GM23338 (cell line): ENCODE measurements around the gene AGRP. TPM values are rescaled to one million over a fixed set of nuclear protein-coding genes. Genes with fewer than 3 reads are reported as not detected.

Experiments used
- ATAC-seq: fragments of 200-7000 bp; cut with Tn5 transposase; 3 replicates; pipeline ENCODE4 v1.9.1; 2020
- DNase-seq: peaks from one replicate; pipeline ENCODE4 v3.0.0-alpha.2; 2015; ENCODE audit warnings: low spot score
- H2AFZ ChIP-seq: fragments of 200-600 bp; sonication (generic); 2 replicates; pipeline ENCODE4 v1.8.0; 2016; ENCODE audit warnings: antibody characterized with exemption, mild to moderate bottlenecking, moderate library complexity
- H3F3A ChIP-seq: fragments of 200-600 bp; sonication (generic); replicated peaks from 2 replicates; pipeline ENCODE4 v1.8.0; 2017; ENCODE audit warnings: antibody characterized with exemption, mixed run types, low read depth
- H3K27ac ChIP-seq: fragments of 200-600 bp; sonication (generic); 2 replicates; pipeline ENCODE4 v1.6.1; 2016; ENCODE audit warnings: low read depth
- H3K27me3 ChIP-seq: fragments of 200-600 bp; sonication (generic); 2 replicates; pipeline ENCODE4 v1.8.0; 2016; ENCODE audit warnings: mild to moderate bottlenecking, mixed run types, moderate library complexity; ENCODE audit not compliant: insufficient read depth
- H3K36me3 ChIP-seq: fragments of 200-600 bp; sonication (generic); 2 replicates; pipeline ENCODE4 v1.8.0; 2016; ENCODE audit warnings: mild to moderate bottlenecking; ENCODE audit not compliant: insufficient read depth
- H3K4me1 ChIP-seq: fragments of 200-600 bp; sonication (generic); 2 replicates; pipeline ENCODE4 v1.8.0; 2016; ENCODE audit warnings: mild to moderate bottlenecking, moderate library complexity; ENCODE audit not compliant: insufficient read depth
- H3K4me2 ChIP-seq: fragments of 200-600 bp; sonication (generic); 2 replicates; pipeline ENCODE4 v1.7.1; 2017; ENCODE audit warnings: mixed run types
- H3K4me3 ChIP-seq: fragments of 200-600 bp; sonication (generic); 2 replicates; pipeline ENCODE4 v1.6.1; 2016; ENCODE audit warnings: mixed run types
- H3K79me2 ChIP-seq: fragments of 200-600 bp; sonication (generic); replicated peaks from 2 replicates; pipeline ENCODE4 v1.8.0; 2017; ENCODE audit warnings: mild to moderate bottlenecking; ENCODE audit not compliant: insufficient read depth
- H3K9me2 ChIP-seq: fragments of 200-600 bp; sonication (generic); 2 replicates; pipeline ENCODE4 v1.8.0; 2017; ENCODE audit not compliant: insufficient read depth
- H4K20me1 ChIP-seq: fragments of 200-600 bp; sonication (generic); replicated peaks from 2 replicates; pipeline ENCODE4 v1.8.0; 2017; ENCODE audit warnings: mild to moderate bottlenecking; ENCODE audit not compliant: insufficient read depth
- H3K27ac Mint-ChIP-seq: 2 replicates; pipeline ENCODE4 v1.8.0; 2020; ENCODE audit warnings: inconsistent platforms, mild to moderate bottlenecking, moderate library complexity, mixed read lengths
- H3K27me3 Mint-ChIP-seq: 3 replicates; pipeline ENCODE4 v1.8.0; 2022; ENCODE audit warnings: low read depth, mild to moderate bottlenecking, moderate library complexity, mixed read lengths, inconsistent platforms; ENCODE audit not compliant: insufficient read depth, poor library complexity
- H3K36me3 Mint-ChIP-seq: 3 replicates; pipeline ENCODE4 v1.8.0; 2021; ENCODE audit warnings: low read depth, mild to moderate bottlenecking, inconsistent platforms, moderate library complexity, mixed read lengths
- H3K4me1 Mint-ChIP-seq: 3 replicates; pipeline ENCODE4 v1.8.0; 2020; ENCODE audit warnings: mild to moderate bottlenecking, inconsistent platforms, mixed read lengths
- H3K4me3 Mint-ChIP-seq: 3 replicates; pipeline ENCODE4 v1.8.0; 2021; ENCODE audit warnings: moderate library complexity, mild to moderate bottlenecking, inconsistent platforms, mixed read lengths
- H3K9me3 Mint-ChIP-seq: 3 replicates; pipeline ENCODE4 v1.8.0; 2020; ENCODE audit warnings: moderate library complexity, mild to moderate bottlenecking, inconsistent platforms, mixed read lengths
- CREB1 ChIP-seq: fragments of 250-450 bp; sonication (Bioruptor Pico); IDR thresholded peaks from 2 replicates; pipeline ENCODE4 v1.5.0; 2020; ENCODE audit warnings: low read depth, mild to moderate bottlenecking, moderate library complexity
- EZH2 ChIP-seq: fragments of 200-600 bp; sonication (generic); IDR thresholded peaks from one replicate; pipeline ENCODE4 v1.8.0; 2017; ENCODE audit warnings: antibody characterized with exemption, mild to moderate bottlenecking, low read depth; ENCODE audit not compliant: unreplicated experiment
- POLR2AphosphoS5 ChIP-seq: IDR thresholded peaks from 2 replicates; pipeline ENCODE4 v1.6.1; 2016; ENCODE audit warnings: antibody characterized with exemption, low read depth
- polyA plus RNA-seq: library from polyadenylated mRNA; unstranded; fragments of >200 nt; fragmentation: Nextera tagmentation; extraction: Ambion mirVana; gene quantifications from 2 replicates; pipeline ENCODE4 v1.2.1, GENCODE V29; 2016
- total RNA-seq: library from RNA; depleted of rRNA; stranded (reverse); fragments of >200 nt; shearing (Covaris generic); gene quantifications from 2 replicates; pipeline ENCODE4 v1.2.3, GENCODE V29; 2014
- TF ChIP-seq, protein P1 (sequence below): fragments of 250-450 bp; sonication (Bioruptor Pico); IDR thresholded peaks from 2 replicates; pipeline ENCODE4 v1.5.0; 2020; ENCODE audit warnings: mild to moderate bottlenecking, moderate library complexity

Gene AGRP
- total and polyA plus RNA-seq, 2 experiments from 2014 or later, result not detected

DNA sequence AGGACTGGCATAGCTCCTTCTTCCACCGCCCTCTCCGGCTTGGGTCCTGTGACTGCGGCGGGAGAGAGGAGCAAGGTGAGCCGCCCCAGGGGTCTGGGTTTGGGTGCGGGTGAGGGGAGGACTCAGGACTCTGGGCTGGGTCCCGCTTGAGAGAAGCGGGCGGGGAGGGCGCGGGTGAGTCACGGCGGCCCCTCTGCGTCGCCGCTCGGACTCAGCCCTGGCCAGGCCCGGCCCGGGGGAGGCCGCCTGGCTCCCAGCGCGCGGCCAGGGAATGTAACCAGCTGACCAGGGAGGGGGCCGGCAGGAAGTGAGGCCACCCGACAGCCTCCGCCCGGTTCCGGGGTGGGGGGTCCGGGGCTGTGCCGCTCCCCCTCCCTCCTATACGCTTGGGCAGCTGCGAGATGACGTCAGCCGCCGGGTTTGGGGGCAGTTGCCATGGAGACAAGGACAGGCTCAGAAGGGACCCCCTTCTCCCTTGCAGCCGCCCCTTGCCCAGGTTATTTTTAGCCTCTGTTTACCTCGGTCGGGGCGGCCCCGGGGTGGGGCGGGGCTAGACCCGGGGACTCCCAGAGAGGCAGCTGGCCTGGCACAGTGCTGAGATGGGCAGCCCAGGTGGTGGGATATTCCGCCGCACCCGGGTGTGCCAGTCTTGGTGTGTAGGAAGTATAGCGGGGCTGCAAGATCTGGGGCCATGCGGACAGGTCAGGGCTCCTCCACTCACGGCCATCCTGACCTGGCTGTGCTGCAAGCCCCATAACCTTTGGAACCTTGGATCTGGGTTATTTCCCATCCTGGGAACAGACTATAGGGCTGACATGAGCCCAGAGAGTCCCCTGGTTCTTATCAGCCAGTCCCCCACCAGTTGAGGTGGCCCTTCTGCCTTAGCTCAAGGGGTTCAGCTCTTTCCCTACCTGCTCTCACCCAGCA is 46.9 kb upstream of the AGRP start:
- peaks cover 4% of the 10 kb centered on the region for H3K4me1 Mint-ChIP-seq
- H3K36me3 Mint-ChIP-seq, result no peaks in the 10 kb centered on the region
- H3K27ac Mint-ChIP-seq, result no peak overlapping the region
- no peaks in the 10 kb centered on the region for H3K79me2 ChIP-seq
- TF ChIP-seq EZH2 (peak; percentile 19), CREB1 (CRISPR knock-in tag) (peak; percentile 77), POLR2AphosphoS5 (no peak)
- TF ChIP-seq, protein P1, sequence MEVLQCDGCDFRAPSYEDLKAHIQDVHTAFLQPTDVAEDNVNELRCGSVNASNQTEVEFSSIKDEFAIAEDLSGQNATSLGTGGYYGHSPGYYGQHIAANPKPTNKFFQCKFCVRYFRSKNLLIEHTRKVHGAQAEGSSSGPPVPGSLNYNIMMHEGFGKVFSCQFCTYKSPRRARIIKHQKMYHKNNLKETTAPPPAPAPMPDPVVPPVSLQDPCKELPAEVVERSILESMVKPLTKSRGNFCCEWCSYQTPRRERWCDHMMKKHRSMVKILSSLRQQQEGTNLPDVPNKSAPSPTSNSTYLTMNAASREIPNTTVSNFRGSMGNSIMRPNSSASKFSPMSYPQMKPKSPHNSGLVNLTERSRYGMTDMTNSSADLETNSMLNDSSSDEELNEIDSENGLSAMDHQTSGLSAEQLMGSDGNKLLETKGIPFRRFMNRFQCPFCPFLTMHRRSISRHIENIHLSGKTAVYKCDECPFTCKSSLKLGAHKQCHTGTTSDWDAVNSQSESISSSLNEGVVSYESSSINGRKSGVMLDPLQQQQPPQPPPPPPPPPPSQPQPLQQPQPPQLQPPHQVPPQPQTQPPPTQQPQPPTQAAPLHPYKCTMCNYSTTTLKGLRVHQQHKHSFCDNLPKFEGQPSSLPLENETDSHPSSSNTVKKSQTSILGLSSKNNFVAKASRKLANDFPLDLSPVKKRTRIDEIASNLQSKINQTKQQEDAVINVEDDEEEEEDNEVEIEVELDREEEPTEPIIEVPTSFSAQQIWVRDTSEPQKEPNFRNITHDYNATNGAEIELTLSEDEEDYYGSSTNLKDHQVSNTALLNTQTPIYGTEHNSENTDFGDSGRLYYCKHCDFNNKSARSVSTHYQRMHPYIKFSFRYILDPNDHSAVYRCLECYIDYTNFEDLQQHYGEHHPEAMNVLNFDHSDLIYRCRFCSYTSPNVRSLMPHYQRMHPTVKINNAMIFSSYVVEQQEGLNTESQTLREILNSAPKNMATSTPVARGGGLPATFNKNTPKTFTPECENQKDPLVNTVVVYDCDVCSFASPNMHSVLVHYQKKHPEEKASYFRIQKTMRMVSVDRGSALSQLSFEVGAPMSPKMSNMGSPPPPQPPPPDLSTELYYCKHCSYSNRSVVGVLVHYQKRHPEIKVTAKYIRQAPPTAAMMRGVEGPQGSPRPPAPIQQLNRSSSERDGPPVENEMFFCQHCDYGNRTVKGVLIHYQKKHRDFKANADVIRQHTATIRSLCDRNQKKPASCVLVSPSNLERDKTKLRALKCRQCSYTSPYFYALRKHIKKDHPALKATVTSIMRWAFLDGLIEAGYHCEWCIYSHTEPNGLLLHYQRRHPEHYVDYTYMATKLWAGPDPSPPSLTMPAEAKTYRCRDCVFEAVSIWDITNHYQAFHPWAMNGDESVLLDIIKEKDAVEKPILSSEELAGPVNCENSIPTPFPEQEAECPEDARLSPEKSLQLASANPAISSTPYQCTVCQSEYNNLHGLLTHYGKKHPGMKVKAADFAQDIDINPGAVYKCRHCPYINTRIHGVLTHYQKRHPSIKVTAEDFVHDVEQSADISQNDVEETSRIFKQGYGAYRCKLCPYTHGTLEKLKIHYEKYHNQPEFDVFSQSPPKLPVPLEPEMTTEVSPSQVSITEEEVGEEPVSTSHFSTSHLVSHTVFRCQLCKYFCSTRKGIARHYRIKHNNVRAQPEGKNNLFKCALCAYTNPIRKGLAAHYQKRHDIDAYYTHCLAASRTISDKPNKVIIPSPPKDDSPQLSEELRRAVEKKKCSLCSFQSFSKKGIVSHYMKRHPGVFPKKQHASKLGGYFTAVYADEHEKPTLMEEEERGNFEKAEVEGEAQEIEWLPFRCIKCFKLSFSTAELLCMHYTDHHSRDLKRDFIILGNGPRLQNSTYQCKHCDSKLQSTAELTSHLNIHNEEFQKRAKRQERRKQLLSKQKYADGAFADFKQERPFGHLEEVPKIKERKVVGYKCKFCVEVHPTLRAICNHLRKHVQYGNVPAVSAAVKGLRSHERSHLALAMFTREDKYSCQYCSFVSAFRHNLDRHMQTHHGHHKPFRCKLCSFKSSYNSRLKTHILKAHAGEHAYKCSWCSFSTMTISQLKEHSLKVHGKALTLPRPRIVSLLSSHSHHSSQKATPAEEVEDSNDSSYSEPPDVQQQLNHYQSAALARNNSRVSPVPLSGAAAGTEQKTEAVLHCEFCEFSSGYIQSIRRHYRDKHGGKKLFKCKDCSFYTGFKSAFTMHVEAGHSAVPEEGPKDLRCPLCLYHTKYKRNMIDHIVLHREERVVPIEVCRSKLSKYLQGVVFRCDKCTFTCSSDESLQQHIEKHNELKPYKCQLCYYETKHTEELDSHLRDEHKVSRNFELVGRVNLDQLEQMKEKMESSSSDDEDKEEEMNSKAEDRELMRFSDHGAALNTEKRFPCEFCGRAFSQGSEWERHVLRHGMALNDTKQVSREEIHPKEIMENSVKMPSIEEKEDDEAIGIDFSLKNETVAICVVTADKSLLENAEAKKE, result no peak
- ATAC-seq (peak; percentile 17), DNase-seq (peak; percentile 54)
- H3K36me3 ChIP-seq, result no peaks in the 10 kb centered on the region
- 0 out of 2 replicates have a peak, but pooled peaks cover 10% of the 10 kb centered on the region for H3F3A ChIP-seq
- H3K27me3 ChIP-seq, result peaks cover 99% of the 10 kb centered on the region
- peaks cover 95% of the 10 kb centered on the region for H3K27me3 Mint-ChIP-seq
- no peaks in the 10 kb centered on the region for H3K9me2 ChIP-seq
- peak overlapping the region; percentile 94 for H3K4me2 ChIP-seq
- H3K4me1 ChIP-seq, result peaks cover 8% of the 10 kb centered on the region; the same call in 1 of the 2 replicates
- H3K9me3 Mint-ChIP-seq, result no peaks in the 10 kb centered on the region; the same call in 2 of the 3 replicates
- peak overlapping the region; percentile 77 for H3K4me3 ChIP-seq
- peaks cover 7% of the 10 kb centered on the region; the same call in 1 of the 2 replicates for H4K20me1 ChIP-seq
- peak overlapping the region; percentile 72 for H3K4me3 Mint-ChIP-seq
- H2AFZ ChIP-seq, result peak overlapping the region; percentile 94
- no peak overlapping the region for H3K27ac ChIP-seq
